IPS DF 6.9 (cell line): Measurements from ENCODE around the gene TMEM185B.

Experiments used
- DNase-seq: peaks from one replicate; pipeline ENCODE4 v3.0.0-alpha.2; 2013; ENCODE audit warnings: low read depth, low spot score
- H3K27ac ChIP-seq: one replicate; pipeline ENCODE4 v1.5.1; 2013; ENCODE audit warnings: low read length, control low read depth
- H3K27me3 ChIP-seq: 2 replicates; pipeline ENCODE4 v1.6.1; 2013; ENCODE audit warnings: mild to moderate bottlenecking, low read length; ENCODE audit not compliant: control insufficient read depth, insufficient read depth
- H3K36me3 ChIP-seq: 2 replicates; pipeline ENCODE4 v1.6.1; 2013; ENCODE audit warnings: low read length; ENCODE audit not compliant: control insufficient read depth, insufficient read depth
- H3K4me1 ChIP-seq: 2 replicates; pipeline ENCODE4 v1.6.1; 2013; ENCODE audit warnings: low read length; ENCODE audit not compliant: control insufficient read depth, insufficient read depth
- H3K4me3 ChIP-seq: 2 replicates; pipeline ENCODE4 v1.5.1; 2013; ENCODE audit warnings: mild to moderate bottlenecking, low read length
- H3K9me3 ChIP-seq: 2 replicates; pipeline ENCODE4 v1.6.1; 2013; ENCODE audit warnings: low read length, inconsistent platforms; ENCODE audit not compliant: control insufficient read depth, insufficient read depth
- WGBS: extraction: QIAGEN DNeasy Blood & Tissue Kit; methylation state at CpG from one replicate; pipeline ENCODE4 v1.1.7; 2013; ENCODE audit warnings: mixed read lengths, missing lambda C conversion rate; ENCODE audit not compliant: insufficient read length, insufficient coverage; 5-methylcytosine and 5-hydroxymethylcytosine counted together

TMEM185B gene

DNA sequence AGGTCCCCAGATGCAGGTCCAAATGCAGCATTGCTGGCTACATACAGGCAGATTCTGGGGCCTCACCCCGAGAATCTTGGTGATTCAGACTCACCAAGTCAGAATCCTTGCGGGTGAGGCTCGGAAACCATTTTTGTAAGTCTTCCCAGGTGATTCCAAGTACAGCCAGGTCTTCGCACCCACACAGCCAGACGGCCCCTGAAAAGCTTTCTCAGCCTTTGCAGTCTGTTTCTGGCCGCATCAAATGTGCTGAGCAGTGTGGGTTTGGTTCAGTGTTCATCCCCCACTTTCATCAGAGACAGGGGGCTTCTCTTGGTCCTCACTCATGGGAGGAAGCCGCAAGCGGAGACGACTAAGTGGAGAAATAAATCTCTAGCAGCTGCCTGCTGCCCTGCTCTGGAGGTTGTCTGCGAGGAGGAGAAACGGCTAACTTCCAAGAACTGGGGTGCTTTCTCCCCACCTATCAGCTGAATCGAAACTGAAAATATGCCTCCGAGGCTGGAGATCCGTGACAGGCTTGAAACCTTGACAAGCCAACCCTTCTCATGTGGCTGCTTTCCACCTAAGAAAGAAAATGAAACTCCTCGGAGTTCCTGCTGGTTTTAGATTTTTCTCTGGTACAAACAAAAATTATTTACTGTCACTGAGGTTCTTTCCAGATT is 8.9 kb upstream of the TMEM185B start:
- Histone ChIP-seq H3K27ac (no peak overlapping the region), H3K9me3 (no peaks in the 10 kb centered on the region), H3K4me3 (no peak overlapping the region), H3K36me3 (no peaks in the 10 kb centered on the region), H3K27me3 (no peaks in the 10 kb centered on the region), H3K4me1 (no peaks in the 10 kb centered on the region)
- no peak for DNase-seq
- WGBS = no CpG with 5 or more reads among the region's 15 CpGs

DNA sequence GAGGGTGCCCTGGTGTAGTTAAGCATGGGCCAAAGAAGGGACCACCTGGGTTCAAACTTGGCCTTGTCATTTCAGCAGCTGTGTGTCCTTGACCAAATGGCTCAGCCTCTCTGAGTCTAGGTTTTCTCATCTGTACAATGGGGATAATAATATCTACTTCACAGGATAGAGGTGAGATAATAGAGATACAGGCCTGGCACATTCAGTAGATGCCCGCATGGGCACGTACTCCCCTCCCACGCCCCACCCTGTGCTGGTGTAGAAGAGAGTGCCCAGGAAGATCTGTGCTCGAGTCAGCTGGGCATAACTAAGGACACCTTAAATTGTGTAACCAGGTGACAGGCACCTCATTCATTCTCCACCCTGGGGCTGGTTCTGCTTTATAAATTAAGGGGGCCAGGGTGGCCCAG is 8.4 kb upstream of the TMEM185B start:
- no peaks in the 10 kb centered on the region for H3K4me1 ChIP-seq
- DNase-seq = no peak
- no CpG with 5 or more reads among the region's 4 CpGs for WGBS
- no peak overlapping the region for H3K27ac ChIP-seq
- H3K4me3 ChIP-seq = no peak overlapping the region
- H3K9me3 ChIP-seq = no peaks in the 10 kb centered on the region
- H3K27me3 ChIP-seq = no peaks in the 10 kb centered on the region
- H3K36me3 ChIP-seq = no peaks in the 10 kb centered on the region

DNA sequence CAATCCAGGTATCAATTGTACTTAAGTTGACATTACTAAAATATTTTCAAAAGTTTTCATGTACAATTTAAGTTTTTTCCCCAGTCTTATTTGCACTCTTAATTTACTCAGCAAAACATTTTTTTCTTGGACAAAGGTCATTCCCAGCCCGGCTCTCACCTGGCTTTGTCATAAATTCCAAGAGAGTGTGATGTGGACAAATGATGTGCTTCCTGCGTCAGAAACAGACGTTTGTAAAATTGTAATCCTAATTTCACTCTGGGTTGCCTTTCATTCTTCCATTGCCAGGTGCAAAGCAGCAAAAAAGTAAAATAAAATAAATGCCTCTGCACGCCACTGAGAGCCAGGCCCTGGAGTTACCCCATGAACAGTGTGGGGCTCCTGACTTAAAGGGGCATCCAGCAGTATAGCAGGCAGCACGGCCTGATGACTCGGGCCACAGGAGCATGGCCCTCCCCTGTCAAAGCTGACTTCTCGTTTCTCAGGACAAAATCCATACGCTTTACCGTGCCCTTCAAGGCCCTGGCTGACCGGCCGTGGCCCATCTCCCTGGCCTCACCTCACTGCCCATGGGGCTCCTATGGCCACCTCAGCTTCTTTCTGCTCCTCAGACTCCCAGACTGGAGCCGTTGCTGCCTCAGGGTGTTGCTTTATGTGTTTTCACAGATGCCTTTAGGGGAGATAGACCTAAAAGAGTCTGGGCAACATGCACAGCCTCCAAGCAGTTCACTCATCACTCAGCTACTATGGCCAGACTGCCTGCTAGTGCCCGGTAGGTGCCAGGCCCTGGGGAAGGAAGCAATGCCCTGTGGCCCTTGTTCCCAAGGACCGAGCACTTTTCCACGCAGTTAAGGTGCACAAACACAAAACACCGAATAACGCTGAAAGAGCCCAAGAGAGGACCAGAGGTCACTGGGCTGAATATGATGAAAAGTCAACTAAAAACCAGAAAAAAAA is 7.6 kb upstream of the TMEM185B start:
- Histone ChIP-seq H3K27ac (no peak overlapping the region), H3K9me3 (no peaks in the 10 kb centered on the region), H3K36me3 (no peaks in the 10 kb centered on the region), H3K4me1 (no peaks in the 10 kb centered on the region), H3K4me3 (no peak overlapping the region), H3K27me3 (no peaks in the 10 kb centered on the region)
- no CpG with 5 or more reads among the region's 17 CpGs for WGBS
- no peak for DNase-seq

DNA sequence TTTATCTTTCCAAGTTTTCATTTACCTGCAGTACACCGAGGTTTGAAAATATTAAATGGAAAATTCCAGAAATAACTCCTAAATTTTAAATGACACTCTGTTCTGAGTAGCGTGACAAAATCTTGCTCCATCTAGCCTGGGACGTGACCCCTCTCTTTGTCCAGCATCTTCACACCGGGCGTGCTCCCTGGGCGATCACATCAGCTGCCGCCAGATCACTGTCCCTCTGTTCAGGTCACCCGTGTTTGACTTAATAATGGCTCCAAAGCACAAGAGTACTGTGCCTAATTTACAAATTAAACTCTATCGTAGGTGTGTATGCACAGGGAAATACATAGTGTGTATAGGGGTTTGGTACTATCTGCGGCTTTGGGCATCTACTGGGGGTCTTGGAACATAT is 6.1 kb upstream of the TMEM185B start:
- H3K4me3 ChIP-seq = no peak overlapping the region
- no peak for DNase-seq
- no peaks in the 10 kb centered on the region; the same call in 1 of the 2 replicates for H3K27me3 ChIP-seq
- WGBS = no CpG with 5 or more reads among the region's 10 CpGs
- H3K36me3 ChIP-seq = no peaks in the 10 kb centered on the region
- no peaks in the 10 kb centered on the region for H3K4me1 ChIP-seq
- no peaks in the 10 kb centered on the region for H3K9me3 ChIP-seq
- H3K27ac ChIP-seq = no peak overlapping the region

DNA sequence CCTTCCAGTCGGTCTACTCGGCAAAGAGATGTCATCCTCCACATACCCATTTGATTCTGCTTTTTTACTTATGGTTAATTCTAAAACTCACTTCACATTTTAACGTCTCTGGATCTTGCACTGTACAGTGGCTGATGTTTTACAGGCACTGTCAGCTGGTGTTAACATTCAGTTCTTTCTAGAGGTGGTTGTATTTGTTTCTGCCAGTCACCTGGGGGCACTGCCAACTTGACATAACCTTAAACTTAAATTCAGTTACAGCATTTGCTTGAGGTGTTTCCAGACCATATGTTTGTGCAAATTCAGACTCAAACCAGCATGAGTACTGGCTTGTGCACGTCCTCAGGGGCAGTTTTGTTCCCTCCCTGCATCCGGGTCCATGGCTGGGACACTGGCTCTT is 5.3 kb upstream of the TMEM185B start:
- no CpG with 5 or more reads among the region's 5 CpGs for WGBS
- Histone ChIP-seq H3K36me3 (no peaks in the 10 kb centered on the region), H3K27me3 (peaks cover 3% of the 10 kb centered on the region; the same call in 1 of the 2 replicates), H3K4me1 (no peaks in the 10 kb centered on the region), H3K27ac (no peak overlapping the region), H3K4me3 (no peak overlapping the region), H3K9me3 (no peaks in the 10 kb centered on the region)
- no peak for DNase-seq

DNA sequence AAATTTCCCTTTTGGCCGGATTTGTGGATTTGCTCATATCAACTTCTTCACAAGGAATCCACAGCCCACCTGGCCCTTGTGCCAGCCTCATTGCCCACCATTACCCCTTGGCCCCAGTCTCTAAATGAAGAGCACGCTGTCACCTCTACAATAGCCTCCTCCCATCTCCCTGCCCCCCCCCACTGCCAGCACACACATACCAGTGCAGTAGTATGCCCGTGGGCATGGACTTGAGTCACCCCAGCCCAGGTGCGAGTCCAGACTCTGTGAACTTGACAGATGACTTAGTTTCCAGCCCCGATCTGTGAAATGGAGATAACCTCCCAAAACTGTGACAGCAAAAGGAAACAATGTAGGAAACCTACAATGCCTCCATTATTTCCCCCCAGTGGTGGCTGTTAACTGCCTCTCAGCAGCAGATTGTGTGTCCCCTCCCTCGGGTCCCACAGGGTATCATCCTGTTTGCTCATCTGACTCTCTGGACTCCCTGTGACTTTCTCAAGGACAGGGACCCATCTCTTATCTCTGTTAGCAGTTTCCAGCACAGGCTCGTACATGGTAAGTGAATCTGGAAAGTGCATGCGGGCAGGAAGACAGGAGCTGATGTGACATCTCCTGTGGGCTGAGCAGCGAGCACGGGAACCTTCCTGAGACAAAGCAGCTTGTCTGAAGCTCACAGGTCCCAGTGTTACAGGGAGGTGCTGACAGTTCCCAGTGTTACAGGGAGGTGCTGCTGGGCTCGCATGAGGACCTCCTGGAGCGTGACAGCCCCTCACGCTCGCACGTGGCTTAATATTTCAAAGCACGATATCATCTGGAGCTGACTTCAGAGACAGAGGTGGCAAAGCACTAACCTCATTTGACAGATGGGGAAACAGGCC is 4.2 kb upstream of the TMEM185B start:
- Histone ChIP-seq H3K36me3 (no peaks in the 10 kb centered on the region; the same call in 1 of the 2 replicates), H3K4me1 (no peaks in the 10 kb centered on the region), H3K9me3 (0 out of 2 replicates have a peak, but pooled peaks cover 2% of the 10 kb centered on the region), H3K27me3 (peaks cover 5% of the 10 kb centered on the region; the same call in 1 of the 2 replicates), H3K27ac (no peak overlapping the region), H3K4me3 (no peak overlapping the region)
- no peak for DNase-seq
- WGBS = no CpG with 5 or more reads among the region's 16 CpGs

DNA sequence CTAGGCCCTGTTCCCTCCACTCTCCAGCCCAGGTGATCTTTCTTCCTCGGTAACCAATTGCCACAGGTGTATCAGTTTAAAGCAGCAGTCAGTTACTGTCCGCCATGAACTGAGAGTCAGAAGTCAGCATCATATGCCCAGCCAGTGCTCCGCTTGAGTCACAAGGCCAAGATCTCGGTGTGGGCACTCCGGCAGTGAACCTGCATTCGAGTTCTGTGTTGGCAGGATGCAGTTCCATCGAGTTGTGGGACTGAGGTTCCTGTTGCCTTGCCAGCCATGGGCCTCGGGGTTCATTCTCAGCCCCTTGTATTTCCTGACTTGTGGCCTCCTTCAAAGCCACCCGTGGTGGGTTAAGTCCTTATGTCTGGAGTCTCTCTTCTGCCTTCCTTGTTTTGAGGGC is 3.1 kb upstream of the TMEM185B start:
- no peak for DNase-seq
- Histone ChIP-seq H3K4me1 (no peaks in the 10 kb centered on the region), H3K27ac (no peak overlapping the region), H3K4me3 (no peak overlapping the region), H3K9me3 (0 out of 2 replicates have a peak, but pooled peaks cover 2% of the 10 kb centered on the region), H3K36me3 (no peaks in the 10 kb centered on the region; the same call in 1 of the 2 replicates), H3K27me3 (peaks cover 8% of the 10 kb centered on the region; the same call in 1 of the 2 replicates)
- no CpG with 5 or more reads among the region's 9 CpGs for WGBS

DNA sequence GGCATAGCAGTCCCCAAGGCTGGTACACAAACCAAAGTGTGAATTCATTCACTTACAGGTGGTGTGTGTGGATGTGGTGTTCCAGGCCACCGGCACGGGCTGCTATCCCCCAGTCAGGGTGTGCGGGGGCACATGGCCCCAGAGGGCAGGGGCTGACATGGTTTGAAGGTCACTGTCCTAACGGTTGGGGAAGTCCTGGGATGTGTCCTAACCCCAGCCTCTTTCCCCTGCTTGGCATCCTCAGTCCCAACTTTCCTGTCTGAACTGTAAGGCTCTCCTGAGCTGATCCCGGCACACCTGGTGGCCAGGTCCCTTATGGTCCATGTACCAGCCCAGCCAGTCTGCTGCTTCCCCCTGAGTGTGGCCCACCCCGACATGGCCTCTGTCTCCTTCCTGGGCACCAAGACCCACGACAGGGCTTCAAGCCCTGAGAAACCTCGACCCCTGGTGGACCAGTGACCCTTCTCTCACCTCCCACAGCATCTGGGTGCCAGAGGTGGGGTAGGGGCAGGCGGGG is 2.4 kb upstream of the TMEM185B start:
- DNase-seq = no peak
- H3K9me3 ChIP-seq = 0 out of 2 replicates have a peak, but pooled peaks cover 2% of the 10 kb centered on the region

DNA sequence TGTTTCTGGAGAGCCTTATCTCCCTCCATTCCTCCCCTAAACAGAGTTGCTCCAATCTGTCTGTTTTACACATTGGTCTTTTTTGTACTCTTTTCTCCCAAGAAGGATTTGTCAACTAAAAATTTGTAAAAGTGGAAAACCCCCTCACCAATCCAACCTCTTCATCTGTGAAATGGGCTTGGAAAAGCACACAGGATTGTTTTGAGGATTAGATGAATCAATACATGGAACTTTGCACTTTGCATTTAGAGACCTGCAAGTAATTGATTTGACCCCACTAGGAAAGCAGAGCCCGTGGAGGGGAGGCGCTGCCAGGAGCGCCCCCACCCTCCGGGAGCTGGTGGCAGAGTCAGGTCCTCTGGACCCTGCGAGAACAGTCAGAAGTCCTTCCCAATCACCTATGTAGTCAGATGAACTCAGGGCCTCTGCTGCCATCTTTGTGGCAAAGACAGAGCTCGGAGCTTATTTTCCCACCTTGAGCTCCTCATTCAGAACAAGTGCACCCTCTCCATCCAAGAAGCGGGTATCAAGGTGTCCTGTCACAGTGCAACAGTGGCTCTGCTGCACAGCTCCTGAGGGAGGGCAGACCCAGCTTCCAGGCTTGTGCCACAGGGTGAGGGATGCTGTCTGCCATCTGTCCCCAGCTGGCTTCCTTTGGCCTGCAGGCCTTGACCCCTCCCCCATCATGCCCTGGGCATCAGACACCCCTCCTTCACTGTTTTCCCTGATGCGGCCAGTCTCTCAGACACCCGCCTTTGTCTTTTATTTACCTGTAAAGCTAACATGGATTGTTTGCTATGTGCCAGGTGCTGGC is 1.7 kb upstream of the TMEM185B start:
- Histone ChIP-seq H3K27me3 (peaks cover 8% of the 10 kb centered on the region; the same call in 1 of the 2 replicates), H3K9me3 (0 out of 2 replicates have a peak, but pooled peaks cover 2% of the 10 kb centered on the region), H3K4me3 (no peak overlapping the region), H3K36me3 (no peaks in the 10 kb centered on the region; the same call in 1 of the 2 replicates), H3K27ac (no peak overlapping the region), H3K4me1 (no peaks in the 10 kb centered on the region)
- no peak for DNase-seq
- no CpG with 5 or more reads among the region's 9 CpGs for WGBS

More for the DNA sequence above, 2.4 kb upstream of the TMEM185B start:
- Histone ChIP-seq H3K36me3 (no peaks in the 10 kb centered on the region; the same call in 1 of the 2 replicates), H3K27ac (no peak overlapping the region), H3K4me1 (no peaks in the 10 kb centered on the region), H3K27me3 (peaks cover 8% of the 10 kb centered on the region; the same call in 1 of the 2 replicates), H3K4me3 (no peak overlapping the region)
- WGBS = no CpG with 5 or more reads among the region's 9 CpGs
